HL-60 (cell line): ENCODE measurements around the gene USF2.

ENCODE experiments used
- TF ChIP-seq, protein P1 (sequence below): IDR thresholded peaks from one replicate; pipeline ENCODE4 v1.5.1; 2011; ENCODE audit warnings: low read length, control low read depth, inconsistent platforms; ENCODE audit not compliant: insufficient read depth
- TF ChIP-seq, protein P2 (sequence below): IDR thresholded peaks from 2 replicates; pipeline ENCODE4 v1.6.1; 2012; ENCODE audit warnings: low read depth; ENCODE audit not compliant: insufficient replicate concordance

DNA sequence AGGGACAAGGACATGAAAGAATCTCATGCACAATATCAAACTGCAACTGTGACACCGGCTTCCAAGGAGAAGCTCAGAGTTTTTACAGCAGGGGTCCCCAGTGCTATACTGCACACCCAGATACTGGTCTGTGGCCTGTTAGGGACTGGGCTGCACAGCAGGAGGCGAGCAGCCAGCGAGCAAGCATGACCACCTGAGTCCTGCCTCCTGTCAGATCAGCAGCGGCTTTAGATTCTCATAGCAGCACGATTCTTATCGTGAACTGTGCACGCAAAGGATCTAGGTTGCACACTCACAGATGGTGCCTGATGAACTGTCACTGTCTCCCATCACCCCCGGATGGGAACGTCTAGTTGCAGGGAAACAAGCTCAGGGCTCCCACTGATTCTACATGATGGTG is 47.1 kb downstream of the USF2 start:
- TF ChIP-seq, protein P1, sequence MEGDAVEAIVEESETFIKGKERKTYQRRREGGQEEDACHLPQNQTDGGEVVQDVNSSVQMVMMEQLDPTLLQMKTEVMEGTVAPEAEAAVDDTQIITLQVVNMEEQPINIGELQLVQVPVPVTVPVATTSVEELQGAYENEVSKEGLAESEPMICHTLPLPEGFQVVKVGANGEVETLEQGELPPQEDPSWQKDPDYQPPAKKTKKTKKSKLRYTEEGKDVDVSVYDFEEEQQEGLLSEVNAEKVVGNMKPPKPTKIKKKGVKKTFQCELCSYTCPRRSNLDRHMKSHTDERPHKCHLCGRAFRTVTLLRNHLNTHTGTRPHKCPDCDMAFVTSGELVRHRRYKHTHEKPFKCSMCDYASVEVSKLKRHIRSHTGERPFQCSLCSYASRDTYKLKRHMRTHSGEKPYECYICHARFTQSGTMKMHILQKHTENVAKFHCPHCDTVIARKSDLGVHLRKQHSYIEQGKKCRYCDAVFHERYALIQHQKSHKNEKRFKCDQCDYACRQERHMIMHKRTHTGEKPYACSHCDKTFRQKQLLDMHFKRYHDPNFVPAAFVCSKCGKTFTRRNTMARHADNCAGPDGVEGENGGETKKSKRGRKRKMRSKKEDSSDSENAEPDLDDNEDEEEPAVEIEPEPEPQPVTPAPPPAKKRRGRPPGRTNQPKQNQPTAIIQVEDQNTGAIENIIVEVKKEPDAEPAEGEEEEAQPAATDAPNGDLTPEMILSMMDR: no peak
- TF ChIP-seq, protein P2, sequence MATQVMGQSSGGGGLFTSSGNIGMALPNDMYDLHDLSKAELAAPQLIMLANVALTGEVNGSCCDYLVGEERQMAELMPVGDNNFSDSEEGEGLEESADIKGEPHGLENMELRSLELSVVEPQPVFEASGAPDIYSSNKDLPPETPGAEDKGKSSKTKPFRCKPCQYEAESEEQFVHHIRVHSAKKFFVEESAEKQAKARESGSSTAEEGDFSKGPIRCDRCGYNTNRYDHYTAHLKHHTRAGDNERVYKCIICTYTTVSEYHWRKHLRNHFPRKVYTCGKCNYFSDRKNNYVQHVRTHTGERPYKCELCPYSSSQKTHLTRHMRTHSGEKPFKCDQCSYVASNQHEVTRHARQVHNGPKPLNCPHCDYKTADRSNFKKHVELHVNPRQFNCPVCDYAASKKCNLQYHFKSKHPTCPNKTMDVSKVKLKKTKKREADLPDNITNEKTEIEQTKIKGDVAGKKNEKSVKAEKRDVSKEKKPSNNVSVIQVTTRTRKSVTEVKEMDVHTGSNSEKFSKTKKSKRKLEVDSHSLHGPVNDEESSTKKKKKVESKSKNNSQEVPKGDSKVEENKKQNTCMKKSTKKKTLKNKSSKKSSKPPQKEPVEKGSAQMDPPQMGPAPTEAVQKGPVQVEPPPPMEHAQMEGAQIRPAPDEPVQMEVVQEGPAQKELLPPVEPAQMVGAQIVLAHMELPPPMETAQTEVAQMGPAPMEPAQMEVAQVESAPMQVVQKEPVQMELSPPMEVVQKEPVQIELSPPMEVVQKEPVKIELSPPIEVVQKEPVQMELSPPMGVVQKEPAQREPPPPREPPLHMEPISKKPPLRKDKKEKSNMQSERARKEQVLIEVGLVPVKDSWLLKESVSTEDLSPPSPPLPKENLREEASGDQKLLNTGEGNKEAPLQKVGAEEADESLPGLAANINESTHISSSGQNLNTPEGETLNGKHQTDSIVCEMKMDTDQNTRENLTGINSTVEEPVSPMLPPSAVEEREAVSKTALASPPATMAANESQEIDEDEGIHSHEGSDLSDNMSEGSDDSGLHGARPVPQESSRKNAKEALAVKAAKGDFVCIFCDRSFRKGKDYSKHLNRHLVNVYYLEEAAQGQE: no peak
